Stomach (tissue), 9 donors: Measurements from ENCODE around the gene UBE4B. TPM values are rescaled to one million over a fixed set of nuclear protein-coding genes. Genes with fewer than 3 reads are reported as not detected.

Experiments
- DNase-seq, 2 donors: peaks; one replicate each; pipeline versions ENCODE4 v3.0.0 to v3.0.0-alpha.2; 2013 to 2019
- H3K27ac ChIP-seq, 5 donors: fragments of 200-600 bp in 4 of 5; sonication (generic) in 4 of 5; one replicate each; pipeline ENCODE4 v1.5.1; 2013 to 2019; ENCODE audit warnings: mild to moderate bottlenecking in 1 of 5, moderate library complexity in 1 of 5
- H3K27me3 ChIP-seq, 3 donors: fragments of 200-600 bp; sonication (generic); one replicate each; pipeline ENCODE4 v1.5.1; 2017 to 2019; ENCODE audit warnings: mixed run types in 1 of 3
- H3K36me3 ChIP-seq, 4 donors: fragments of 200-600 bp; sonication (generic); 1 replicate in 3 of 4; 2 replicates in 1 of 4; pipeline ENCODE4 v1.5.1; 2016 to 2019
- H3K4me1 ChIP-seq, 4 donors: fragments of 200-600 bp; sonication (generic); one replicate each; pipeline ENCODE4 v1.5.1; 2016 to 2019
- H3K4me3 ChIP-seq, 4 donors: fragments of 200-600 bp; sonication (generic) in 3 of 4; one replicate each; pipeline ENCODE4 v1.5.1; 2016 to 2019; ENCODE audit warnings: mild to moderate bottlenecking in 1 of 4
- H3K9me3 ChIP-seq, 4 donors: fragments of 200-600 bp; sonication (generic); one replicate each; pipeline ENCODE4 v1.5.1; 2016 to 2019
- CTCF ChIP-seq, 7 experiments: fragments of 450-650 bp in 4 of 7; fragments of 200-600 bp in 3 of 7; sonication (generic) in 3 of 7; IDR thresholded peaks; one replicate each; pipeline ENCODE4 v1.5.1; 2016 to 2019; ENCODE audit warnings: antibody characterized with exemption in 7 of 7, control low read depth in 2 of 7, mild to moderate bottlenecking in 1 of 7
- EP300 ChIP-seq: sonication (generic); formaldehyde crosslinking; IDR thresholded peaks from one replicate; pipeline ENCODE4 v1.6.1; 2017; ENCODE audit warnings: antibody characterized with exemption
- POLR2A ChIP-seq, 4 donors: fragments of 450-650 bp; IDR thresholded peaks; one replicate each; pipeline ENCODE4 v1.6.1; 2016; ENCODE audit warnings: antibody characterized with exemption in 4 of 4, control low read depth in 2 of 4, mild to moderate bottlenecking in 1 of 4, moderate library complexity in 1 of 4
- POLR2AphosphoS5 ChIP-seq, 3 donors: sonication (generic); formaldehyde crosslinking; IDR thresholded peaks; one replicate each; pipeline ENCODE4 v1.6.1; 2016; ENCODE audit warnings: antibody characterized with exemption in 3 of 3
- WGBS, 5 donors: extraction: QIAGEN DNeasy Blood & Tissue Kit in 3 of 5; methylation state at CpG; one replicate each; pipeline versions ENCODE4 v1.1.5 to v1.1.7; 2013 to 2018; 5-methylcytosine and 5-hydroxymethylcytosine counted together
- intact Hi-C: fragments of 100-400 bp; cut with DNase I; formaldehyde crosslinking; loops from one replicate; pipeline ENCODE4 v1.15.1; 2023; ENCODE audit warnings: low total_unique reads
- polyA plus RNA-seq, 3 donors: library from polyadenylated mRNA; stranded (reverse); fragments of 200-250 nt; gene quantifications; one replicate each; pipeline ENCODE4 v1.2.3, GENCODE V29; 2013
- total RNA-seq, 5 donors: library from RNA; depleted of rRNA; stranded (reverse); fragments of >200 nt; gene quantifications; one replicate each; pipeline versions ENCODE4 v1.1.0 to v1.2.3, GENCODE V29; 2014 to 2016
- donor health status: healthy with polysubstance abuse.
- donor health status: Bipolar disorder and iron deficiency.
- donor health status: healthy.

Gene UBE4B
- total and polyA plus RNA-seq, 8 donors = 13.3 to 82.9 (median 39.5) TPM

GRCh38 chr1:10108948-10109708, 76.4 kb downstream of the UBE4B start:
- Histone ChIP-seq H3K27me3 (no peaks in the 10 kb centered on the region), H3K9me3 (no peaks in the 10 kb centered on the region), H3K27ac (peak overlapping the region in 4 of 5 donors; percentile 43 to 73 (median 66)), H3K4me1 (peaks cover 0 to 25% (median 7%) of the 10 kb centered on the region in 4 donors), H3K36me3 (peaks cover 30 to 96% (median 85%) of the 10 kb centered on the region in 4 donors), H3K4me3 (no peak overlapping the region)
- DNase-seq = no peak
- intact Hi-C loops = no loop called here
- TF ChIP-seq POLR2AphosphoS5 (IDR thresholded peaks at IDR 0.05) = peak in 1 of 3 donors; percentile 33
- no peak for TF ChIP-seq CTCF (IDR thresholded peaks at IDR 0.05)
- 63 to 88% (median 75%) methylated on average over 11 of the region's 11 CpGs for WGBS, 5 donors

GRCh38 chr1:10113501-10113900, 80.7 kb downstream of the UBE4B start:
- H3K9me3 ChIP-seq = no peaks in the 10 kb centered on the region
- DNase-seq = no peak
- peaks cover 9 to 89% (median 84%) of the 10 kb centered on the region in 4 donors for H3K36me3 ChIP-seq
- H3K27me3 ChIP-seq = no peaks in the 10 kb centered on the region
- H3K4me3 ChIP-seq = no peak overlapping the region
- H3K4me1 ChIP-seq = peaks cover 0 to 14% (median 2%) of the 10 kb centered on the region in 4 donors
- no peak for TF ChIP-seq POLR2A (IDR thresholded peaks at IDR 0.05)
- TF ChIP-seq CTCF (IDR thresholded peaks at IDR 0.05) = no peak
- no peak for TF ChIP-seq POLR2AphosphoS5 (IDR thresholded peaks at IDR 0.05)
- no peak for TF ChIP-seq EP300
- intact Hi-C loops = no loop called here
- WGBS, 5 donors = 92 to 98% (median 95%) methylated on average over 12 of the region's 12 CpGs
- H3K27ac ChIP-seq = no peak overlapping the region

- TF ChIP-seq POLR2A (IDR thresholded peaks at IDR 0.05) = no peak
- TF ChIP-seq EP300 = no peak
- no peak for TF ChIP-seq CTCF (IDR thresholded peaks at IDR 0.05)
- TF ChIP-seq POLR2AphosphoS5 (IDR thresholded peaks at IDR 0.05) = no peak
- intact Hi-C loops = no loop called here
- H3K27me3 ChIP-seq = no peaks in the 10 kb centered on the region
- H3K4me3 ChIP-seq = no peak overlapping the region
- 85 to 96% (median 91%) methylated on average over 6 of the region's 6 CpGs for WGBS, 5 donors
- peak in 1 of 2 donors; percentile 17 for DNase-seq
- peaks cover 0 to 4% (median 0%) of the 10 kb centered on the region in 4 donors for H3K4me1 ChIP-seq
- no peak overlapping the region for H3K27ac ChIP-seq
- peaks cover 15 to 90% (median 86%) of the 10 kb centered on the region in 4 donors for H3K36me3 ChIP-seq
- no peaks in the 10 kb centered on the region for H3K9me3 ChIP-seq
Measured at GRCh38 chr1:10114746-10115145, 82.0 kb downstream of the UBE4B start.

- H3K27me3 ChIP-seq = no peaks in the 10 kb centered on the region
- no peak overlapping the region for H3K4me3 ChIP-seq
- no peak for DNase-seq
- WGBS, 5 donors = 68 to 80% (median 78%) methylated on average over 1 of the region's 1 CpG
- H3K4me1 ChIP-seq = no peaks in the 10 kb centered on the region
- peak overlapping the region in 2 of 5 donors; percentile 62 to 68 for H3K27ac ChIP-seq
- TF ChIP-seq EP300 = no peak
- no peak for TF ChIP-seq CTCF (IDR thresholded peaks at IDR 0.05)
- TF ChIP-seq POLR2AphosphoS5 (IDR thresholded peaks at IDR 0.05) = no peak
- TF ChIP-seq POLR2A (IDR thresholded peaks at IDR 0.05) = no peak
- H3K9me3 ChIP-seq = no peaks in the 10 kb centered on the region
- peaks cover 23 to 92% (median 91%) of the 10 kb centered on the region in 4 donors for H3K36me3 ChIP-seq
- intact Hi-C loops = no loop called here
Measured at GRCh38 chr1:10117132-10117531, 84.4 kb downstream of the UBE4B start.
